PFSK-1 (cell line): Measurements from ENCODE around the gene CLASP2.

Experiments
- POLR2AphosphoS5 ChIP-seq: IDR thresholded peaks from 2 replicates; pipeline ENCODE4 v1.6.1; 2012; ENCODE audit warnings: low read depth, mild to moderate bottlenecking, control low read depth, low read length, moderate library complexity
- REST ChIP-seq, 2 experiments: IDR thresholded peaks; 2 replicates each; pipeline versions ENCODE4 v1.6.1 to v1.8.0; 2011 to 2012; ENCODE audit warnings: low read depth in 2 of 2, low read length in 2 of 2, control low read depth in 1 of 2, inconsistent platforms in 1 of 2, mild to moderate bottlenecking in 1 of 2, moderate library complexity in 1 of 2; ENCODE audit not compliant: insufficient read depth in 1 of 2
- SIN3A ChIP-seq: IDR thresholded peaks from 2 replicates; pipeline ENCODE4 v1.6.1; 2012; ENCODE audit warnings: mild to moderate bottlenecking, low read length, moderate library complexity, borderline replicate concordance; ENCODE audit not compliant: insufficient read depth
- TAF1 ChIP-seq: IDR thresholded peaks from 2 replicates; pipeline ENCODE4 v1.6.1; 2012; ENCODE audit warnings: low read length, control low read depth, borderline replicate concordance; ENCODE audit not compliant: insufficient read depth

DNA sequence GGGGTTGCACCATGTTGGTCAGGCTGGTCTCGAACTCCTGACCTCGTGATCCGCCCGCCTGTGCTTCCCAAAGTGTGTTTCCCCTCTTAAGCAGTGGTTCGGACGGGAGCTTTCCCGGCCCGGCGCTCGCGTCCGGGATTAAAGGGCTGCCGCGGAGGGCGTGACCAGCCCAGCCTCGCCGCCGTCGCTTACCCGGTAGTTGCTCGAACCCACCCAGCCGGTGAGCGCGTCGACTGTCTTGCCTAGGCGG is 513 bp downstream of the CLASP2 start:
- TF ChIP-seq POLR2AphosphoS5 (no peak), SIN3A (no peak), REST (IDR thresholded peaks at IDR 0.05; ENCODE audit: insufficient read depth in 1 of 2, low read depth in 2 of 2, low read length in 2 of 2) (no peak), TAF1 (no peak)
